ENCODE results near the gene WDR70.
"Not testable (repeated sequence)": the region's sequence is repeated elsewhere in the genome, so short reads cannot be mapped to it uniquely, and the experiment has no call there.

WDR70 gene

DNA sequence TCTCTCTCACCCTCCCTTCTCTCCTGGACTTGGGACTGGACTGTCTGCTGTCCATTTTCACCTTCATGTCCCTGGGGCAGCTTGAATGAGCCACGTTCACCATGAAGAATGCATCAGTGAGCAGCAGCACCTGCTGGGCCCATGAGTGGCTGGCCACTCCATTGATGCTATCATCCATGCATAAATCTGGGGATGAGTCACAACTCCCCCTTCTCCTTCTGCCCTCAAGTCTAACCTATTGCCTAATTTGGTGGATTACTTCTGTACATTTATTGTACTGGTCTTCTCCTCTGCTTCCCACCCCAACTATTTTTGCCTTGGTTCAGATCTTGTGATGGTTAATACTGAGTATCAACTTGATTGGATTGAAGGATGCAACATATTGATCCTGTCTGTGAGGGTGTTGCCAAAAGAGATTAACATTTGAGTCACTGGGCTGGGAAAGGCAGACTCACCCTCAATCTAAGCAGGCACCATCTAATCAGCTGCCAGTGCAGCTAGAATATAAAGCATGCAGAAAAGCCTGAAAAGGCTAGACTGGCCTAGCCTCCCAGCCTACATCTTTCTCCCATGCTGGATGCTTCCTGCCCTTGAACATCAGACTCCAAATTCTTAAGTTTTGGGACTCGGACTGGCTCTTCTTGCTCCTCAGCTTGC, 414.0 kb downstream of the WDR70 start:
- no peak for TF ChIP-seq PAX5 (IDR thresholded peaks at IDR 0.05; ENCODE audit: insufficient read depth, low read length, severe bottlenecking)
- TF ChIP-seq TAF1 (IDR thresholded peaks at IDR 0.05; ENCODE audit: low read depth, low read length): no peak
- TF ChIP-seq POLR2A (IDR thresholded peaks at IDR 0.05; ENCODE audit: low read depth, low read length): no peak
- TF ChIP-seq SPI1 (IDR thresholded peaks at IDR 0.05; ENCODE audit: low read depth, low read length): no peak
- no peak for FAIRE-seq
- no peak for DNase-seq (ENCODE audit: insufficient read length, low spot score)

DNA sequence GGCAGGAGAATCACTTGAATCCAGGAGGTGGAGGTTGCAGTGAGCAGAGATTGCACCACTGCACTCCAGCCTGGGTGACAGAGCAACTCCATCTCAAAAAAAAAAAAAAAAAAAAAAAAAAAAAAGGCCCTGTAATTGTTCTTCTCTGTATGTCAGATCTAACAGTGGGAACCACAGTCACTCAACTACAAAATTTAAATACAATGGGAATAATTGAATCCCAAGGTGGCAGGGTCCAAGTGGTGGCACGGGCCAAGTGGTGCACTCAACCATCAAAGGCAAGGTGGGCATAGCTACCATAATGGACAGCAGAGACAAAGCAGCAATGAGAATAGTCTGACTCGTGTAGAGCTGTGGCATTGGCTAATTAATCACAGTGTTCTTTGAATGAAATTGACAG, 416.2 kb downstream of the WDR70 start:
- not testable (repeated sequence) for FAIRE-seq; DNase-seq (ENCODE audit: insufficient read length, low spot score)

DNA sequence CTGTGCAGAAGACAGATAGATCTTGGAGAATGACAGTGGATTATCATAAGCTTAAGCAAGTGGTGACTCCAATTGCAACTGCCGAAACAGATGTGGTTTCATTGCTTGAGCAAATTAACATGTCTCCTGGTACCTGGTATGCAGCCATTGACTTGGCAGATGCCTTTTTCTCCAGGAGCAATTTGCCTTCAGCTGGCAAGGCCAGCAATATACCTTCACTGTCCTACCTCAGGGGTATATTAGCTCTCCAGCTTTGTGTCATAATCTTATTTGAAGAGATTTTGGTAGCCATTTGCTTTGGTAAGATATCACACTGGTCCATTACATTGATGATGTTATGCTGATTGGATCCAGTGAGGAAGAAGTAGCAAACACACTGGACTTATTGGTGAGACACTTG, 417.3 kb downstream of the WDR70 start:
- FAIRE-seq; DNase-seq (ENCODE audit: insufficient read length, low spot score): not testable (repeated sequence)

DNA sequence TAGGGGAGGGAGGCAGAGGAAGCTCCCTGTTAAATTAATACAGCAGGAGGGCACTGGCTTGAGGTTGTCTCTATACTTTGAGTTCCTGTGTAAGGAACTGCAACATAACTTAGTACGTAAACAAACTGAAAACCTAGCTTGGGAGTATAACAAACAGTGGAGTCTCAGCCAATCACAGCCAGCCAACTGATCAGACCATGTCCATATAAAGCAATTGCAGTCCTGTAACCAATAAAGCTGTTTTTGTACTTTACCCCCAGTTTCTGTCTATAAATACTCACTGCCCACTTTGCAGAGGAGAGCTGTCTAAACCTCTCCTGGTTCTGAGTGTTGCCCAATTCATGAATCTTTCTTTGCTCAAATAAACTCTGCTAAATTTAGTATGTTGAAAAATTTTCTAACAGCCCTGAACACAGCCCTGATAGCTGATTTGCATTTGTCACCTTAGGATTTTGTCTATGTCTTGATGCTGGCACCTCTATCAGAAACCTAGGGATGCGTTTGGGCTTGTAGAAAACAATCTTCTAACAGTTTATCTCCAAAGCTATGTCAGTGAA, 420.8 kb downstream of the WDR70 start:
- TF ChIP-seq POU2F2 (IDR thresholded peaks at IDR 0.05; ENCODE audit: low read depth, low read length) (no peak), POLR2A (IDR thresholded peaks at IDR 0.05; ENCODE audit: low read depth, low read length) (no peak), SPI1 (IDR thresholded peaks at IDR 0.05; ENCODE audit: low read depth, low read length) (no peak)
- DNase-seq (ENCODE audit: insufficient read length, low spot score): no peak
- no peak for FAIRE-seq

DNA sequence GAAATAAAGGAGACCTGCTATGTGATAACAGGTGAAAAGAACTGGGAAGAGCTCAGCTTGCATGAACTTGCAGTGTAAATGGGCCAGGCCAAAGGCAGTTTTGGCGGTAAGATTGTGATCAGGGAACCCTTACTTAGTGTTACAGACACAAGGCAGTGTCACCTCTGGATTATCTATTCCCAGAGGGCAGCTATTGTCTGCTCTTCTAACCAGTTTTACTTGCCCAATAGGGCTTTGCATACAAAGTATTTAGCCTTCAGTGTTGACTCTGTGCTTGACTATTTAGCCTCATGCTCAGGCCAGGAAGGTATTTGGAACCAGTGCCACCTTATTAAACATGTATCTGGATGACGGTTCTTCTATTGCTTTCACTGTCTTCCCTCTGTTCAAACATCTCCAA, 422.4 kb downstream of the WDR70 start:
- DNase-seq (ENCODE audit: insufficient read length, low spot score) (no peak), FAIRE-seq (no peak)
- TF ChIP-seq POLR2AphosphoS5 (IDR thresholded peaks at IDR 0.05; ENCODE audit: low read depth, low read length): no peak
- no peak for TF ChIP-seq POU2F2 (IDR thresholded peaks at IDR 0.05; ENCODE audit: low read depth, low read length)
- TF ChIP-seq TAF1 (IDR thresholded peaks at IDR 0.05; ENCODE audit: low read depth, low read length): no peak
- no peak for TF ChIP-seq PAX5 (IDR thresholded peaks at IDR 0.05; ENCODE audit: insufficient read depth, low read length, severe bottlenecking)
- TF ChIP-seq SPI1 (IDR thresholded peaks at IDR 0.05; ENCODE audit: low read depth, low read length): no peak
- no peak for TF ChIP-seq POLR2A (IDR thresholded peaks at IDR 0.05; ENCODE audit: low read depth, low read length)

Measured in GM12891 (cell line).